BJ (cell line): Measurements from ENCODE around the gene NME8. TPM values are rescaled to one million over a fixed set of nuclear protein-coding genes. Genes with fewer than 3 reads are reported as not detected.

Experiments used
- CTCF ChIA-PET: fragments of 350-600 bp; formaldehyde crosslinking; extraction: SDS; loops from one replicate; lab custom pipeline; 2021; ENCODE audit warnings: antibody characterized with exemption, inconsistent platforms; lab: Yijun Ruan, JAX
- POLR2A ChIA-PET: fragments of 300-600 bp; sonication (Branson Sonifier 250); formaldehyde crosslinking; extraction: SDS; loops from one replicate; lab custom pipeline; 2021; ENCODE audit warnings: antibody characterized with exemption; lab: Charles Lee
- DNase-seq: peaks from one replicate; pipeline ENCODE4 v3.0.0-alpha.2; 2011; ENCODE audit warnings: low read depth
- H3K27me3 ChIP-seq: 2 replicates; pipeline ENCODE4 v1.6.0; 2011; ENCODE audit warnings: low read length; ENCODE audit not compliant: control insufficient read depth, insufficient read depth
- H3K36me3 ChIP-seq: 2 replicates; pipeline ENCODE4 v1.5.1; 2011; ENCODE audit warnings: low read length; ENCODE audit not compliant: control insufficient read depth, insufficient read depth
- H3K4me3 ChIP-seq: 2 replicates; pipeline ENCODE4 v1.5.1; 2011; ENCODE audit warnings: low read depth, mild to moderate bottlenecking, control low read depth, low read length
- polyA plus RNA-seq: library from polyadenylated mRNA; depleted of rRNA; stranded (reverse); fragments of >200 nt; gene quantifications from 2 replicates; pipeline ENCODE4 v1.2.3, GENCODE V29; 2011
- TF ChIP-seq, protein P1 (sequence below): IDR thresholded peaks from 2 replicates; pipeline ENCODE4 v1.5.1; 2011; ENCODE audit warnings: low read depth, mild to moderate bottlenecking, control low read depth, inconsistent platforms, low read length, moderate library complexity; ENCODE audit not compliant: insufficient read depth

The NME8 gene
- polyA plus RNA-seq, 1 experiment, result not detected

DNA sequence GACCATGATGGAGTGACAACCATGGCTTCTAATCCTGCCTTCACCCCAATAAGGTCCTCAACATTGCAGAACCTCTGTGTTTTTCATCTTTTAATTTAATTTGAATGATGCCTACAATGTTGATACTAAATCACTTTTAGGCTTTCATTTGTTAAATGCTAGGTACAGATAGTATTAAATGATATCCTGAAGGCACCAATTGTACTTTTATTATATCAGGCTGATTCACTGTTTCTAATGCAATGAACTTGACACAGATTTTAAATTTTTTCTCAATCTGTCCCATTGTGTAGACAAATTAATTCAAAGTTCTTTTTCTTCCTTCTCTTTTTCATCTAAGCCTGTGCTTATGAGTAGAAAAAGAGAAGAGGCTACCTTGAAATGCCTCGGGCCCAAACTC is 77.2 kb downstream of the NME8 start:
- DNase-seq, result no peak
- ChIA-PET CTCF (no interaction called here), POLR2A (no interaction called here)
- Histone ChIP-seq H3K36me3 (no peaks in the 10 kb centered on the region), H3K4me3 (no peak overlapping the region), H3K27me3 (no peaks in the 10 kb centered on the region; the same call in 1 of the 2 replicates)
- TF ChIP-seq, protein P1, sequence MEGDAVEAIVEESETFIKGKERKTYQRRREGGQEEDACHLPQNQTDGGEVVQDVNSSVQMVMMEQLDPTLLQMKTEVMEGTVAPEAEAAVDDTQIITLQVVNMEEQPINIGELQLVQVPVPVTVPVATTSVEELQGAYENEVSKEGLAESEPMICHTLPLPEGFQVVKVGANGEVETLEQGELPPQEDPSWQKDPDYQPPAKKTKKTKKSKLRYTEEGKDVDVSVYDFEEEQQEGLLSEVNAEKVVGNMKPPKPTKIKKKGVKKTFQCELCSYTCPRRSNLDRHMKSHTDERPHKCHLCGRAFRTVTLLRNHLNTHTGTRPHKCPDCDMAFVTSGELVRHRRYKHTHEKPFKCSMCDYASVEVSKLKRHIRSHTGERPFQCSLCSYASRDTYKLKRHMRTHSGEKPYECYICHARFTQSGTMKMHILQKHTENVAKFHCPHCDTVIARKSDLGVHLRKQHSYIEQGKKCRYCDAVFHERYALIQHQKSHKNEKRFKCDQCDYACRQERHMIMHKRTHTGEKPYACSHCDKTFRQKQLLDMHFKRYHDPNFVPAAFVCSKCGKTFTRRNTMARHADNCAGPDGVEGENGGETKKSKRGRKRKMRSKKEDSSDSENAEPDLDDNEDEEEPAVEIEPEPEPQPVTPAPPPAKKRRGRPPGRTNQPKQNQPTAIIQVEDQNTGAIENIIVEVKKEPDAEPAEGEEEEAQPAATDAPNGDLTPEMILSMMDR, result no peak

DNA sequence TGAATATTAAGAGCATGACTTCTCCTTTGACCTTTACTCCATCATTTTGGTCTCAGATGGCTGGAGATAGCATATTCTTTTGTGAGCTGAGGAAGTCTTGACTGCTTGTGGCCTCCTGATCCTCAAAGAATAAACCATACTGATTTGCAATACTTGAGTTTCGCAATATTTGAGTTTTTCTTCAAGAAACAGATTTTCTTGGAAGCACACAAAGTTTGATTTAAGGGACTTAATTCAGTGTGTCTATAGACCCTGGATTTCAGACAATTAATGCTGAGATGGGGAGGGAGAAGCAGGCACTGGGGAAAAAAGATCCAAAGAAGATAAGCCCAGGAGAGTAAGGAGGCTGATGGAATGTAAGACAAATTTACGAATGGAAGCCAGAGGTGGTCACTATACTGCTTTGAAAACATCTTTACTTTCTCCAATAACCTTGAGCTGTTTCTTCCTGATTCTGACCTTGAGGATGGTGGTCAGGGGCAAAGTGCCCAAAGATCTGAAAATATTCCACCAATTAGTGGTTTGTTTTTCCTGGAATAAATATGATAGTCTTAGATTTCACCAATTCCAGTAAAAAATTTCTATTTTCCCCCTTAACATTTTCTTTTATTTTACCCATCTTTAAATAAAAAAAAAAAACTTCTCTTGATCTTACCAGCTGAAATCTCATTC is 79.5 kb downstream of the NME8 start:
- no peak for DNase-seq
- ChIA-PET CTCF (no interaction called here), POLR2A (no interaction called here)
- Histone ChIP-seq H3K4me3 (no peak overlapping the region), H3K36me3 (no peaks in the 10 kb centered on the region), H3K27me3 (no peaks in the 10 kb centered on the region; the same call in 1 of the 2 replicates)
- TF ChIP-seq, protein P1, result no peak

DNA sequence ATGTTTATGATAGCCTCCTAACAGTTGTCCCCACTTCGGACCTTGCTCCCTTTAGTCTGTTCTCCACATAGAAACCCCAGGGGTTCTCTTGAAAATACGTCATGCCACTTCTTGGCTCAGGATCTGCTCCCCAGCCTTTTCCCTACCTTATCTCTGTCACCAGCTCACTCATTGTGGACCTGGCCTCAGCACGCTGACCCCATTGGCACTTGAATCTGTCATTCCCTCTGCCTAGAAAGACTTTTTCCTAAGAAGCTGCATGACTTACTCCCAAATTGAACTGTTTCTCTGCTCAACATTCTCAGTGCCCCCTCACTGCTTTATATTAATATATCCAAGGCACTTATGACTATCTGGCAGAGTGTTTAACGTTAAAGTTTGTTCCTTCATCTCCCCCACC is 80.5 kb downstream of the NME8 start:
- H3K4me3 ChIP-seq, result no peak overlapping the region
- DNase-seq, result no peak
- no peaks in the 10 kb centered on the region for H3K36me3 ChIP-seq
- no peaks in the 10 kb centered on the region; the same call in 1 of the 2 replicates for H3K27me3 ChIP-seq
- TF ChIP-seq, protein P1, result no peak
- ChIA-PET CTCF (interaction anchor here (0.6 kb wide), 2 partner anchors 407 to 728 kb away, joined by 3 read pairs; no protein-coding TSS in a partner anchor), POLR2A (no interaction called here)

DNA sequence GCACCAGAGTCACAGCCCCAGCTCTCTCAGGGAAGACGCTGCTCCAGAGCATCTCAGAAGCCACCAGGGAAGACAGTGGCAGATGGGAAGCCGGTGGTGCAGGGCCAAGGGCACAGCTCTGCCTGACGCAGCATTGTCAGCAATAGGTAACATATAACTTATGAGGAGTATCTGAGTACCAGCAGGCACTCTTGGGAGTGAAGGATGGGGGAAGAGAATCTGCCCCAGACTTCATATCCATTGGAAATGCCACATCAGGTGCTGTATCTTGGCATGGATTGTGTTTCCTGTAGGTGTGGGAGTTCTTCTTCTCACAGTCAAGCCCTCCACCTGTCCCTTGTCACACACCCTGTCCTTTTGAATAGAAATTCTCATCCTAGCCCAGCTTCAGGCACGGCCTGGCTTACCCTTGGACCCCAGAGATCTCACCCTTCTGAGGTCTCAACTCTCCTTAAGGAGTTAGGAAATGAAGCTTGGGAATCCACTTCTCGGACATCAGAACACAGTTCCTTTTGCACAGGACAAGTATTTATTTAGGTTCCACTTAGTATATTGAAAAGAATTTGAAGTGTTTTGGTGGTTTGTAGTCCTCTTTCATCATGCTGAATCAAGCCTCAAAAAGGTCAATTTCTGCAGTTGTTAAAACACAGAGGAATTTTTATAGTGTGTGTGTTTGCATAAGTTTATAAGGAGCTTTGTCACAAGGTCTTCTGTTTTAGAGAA is 82.0 kb downstream of the NME8 start:
- DNase-seq, result peak; percentile 72
- no peak overlapping the region for H3K4me3 ChIP-seq
- H3K36me3 ChIP-seq, result no peaks in the 10 kb centered on the region
- ChIA-PET POLR2A (no interaction called here), CTCF (interaction anchor here (0.8 to 1.0 kb wide), 3 partner anchors 11 to 92 kb away, joined by 3 to 4 read pairs (median 4); partner anchors contain the start of gene SFRP4)
- TF ChIP-seq, protein P1, result no peak
- no peaks in the 10 kb centered on the region; the same call in 1 of the 2 replicates for H3K27me3 ChIP-seq

DNA sequence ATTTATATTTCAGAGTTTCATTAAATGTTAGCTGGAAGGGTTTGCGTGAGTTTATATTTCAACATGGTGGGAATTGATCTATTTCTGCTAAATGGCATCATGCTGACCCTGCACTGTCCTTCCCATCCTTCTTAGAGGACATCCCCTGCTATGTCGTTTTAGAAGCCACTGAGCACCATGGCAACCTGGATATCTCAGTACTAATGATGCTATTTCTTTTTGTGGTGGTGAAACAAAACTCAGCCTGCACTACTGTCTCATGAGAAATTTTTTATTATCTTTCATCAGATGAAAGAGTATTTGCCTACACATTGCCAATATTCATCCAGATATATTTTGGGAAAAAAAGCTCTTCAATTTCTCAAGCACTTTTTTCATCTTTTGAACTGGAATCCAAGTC is 84.1 kb downstream of the NME8 start:
- DNase-seq, result no peak
- H3K4me3 ChIP-seq, result no peak overlapping the region
- H3K27me3 ChIP-seq, result no peaks in the 10 kb centered on the region; the same call in 1 of the 2 replicates
- no peaks in the 10 kb centered on the region for H3K36me3 ChIP-seq
- TF ChIP-seq, protein P1, result no peak
- POLR2A ChIA-PET, result no interaction called here
- CTCF ChIA-PET, result no interaction called here
